SIG-M5 treated with dmso at 0.1 percent for 504 hours (cell line): ENCODE measurements around the gene PRRC1.

Experiments used
- DNase-seq: peaks from one replicate; lab custom pipeline; 2025; ENCODE audit not compliant: unreplicated experiment; lab: John Stamatoyannopoulos, UW

PRRC1 gene

DNA sequence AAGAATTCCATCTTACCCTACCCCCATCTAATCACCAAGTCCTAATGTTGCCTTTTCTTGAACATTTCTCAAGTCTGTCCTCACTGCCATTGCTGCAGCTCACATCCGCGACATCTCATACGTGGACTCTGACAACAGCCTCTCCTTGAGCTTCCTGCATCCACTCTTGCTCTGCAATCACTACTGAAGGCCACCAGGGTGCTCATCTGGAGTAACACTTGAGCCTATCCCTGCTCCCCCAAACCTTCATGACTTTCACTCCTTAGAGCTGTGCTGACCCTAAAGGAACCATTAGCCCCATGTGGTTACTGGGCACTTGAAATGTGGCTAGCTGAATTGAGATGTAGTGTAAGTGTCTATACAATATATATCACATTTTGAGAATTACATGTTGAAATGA, 85.0 kb downstream of the PRRC1 start:
- DNase-seq: no peak

DNA sequence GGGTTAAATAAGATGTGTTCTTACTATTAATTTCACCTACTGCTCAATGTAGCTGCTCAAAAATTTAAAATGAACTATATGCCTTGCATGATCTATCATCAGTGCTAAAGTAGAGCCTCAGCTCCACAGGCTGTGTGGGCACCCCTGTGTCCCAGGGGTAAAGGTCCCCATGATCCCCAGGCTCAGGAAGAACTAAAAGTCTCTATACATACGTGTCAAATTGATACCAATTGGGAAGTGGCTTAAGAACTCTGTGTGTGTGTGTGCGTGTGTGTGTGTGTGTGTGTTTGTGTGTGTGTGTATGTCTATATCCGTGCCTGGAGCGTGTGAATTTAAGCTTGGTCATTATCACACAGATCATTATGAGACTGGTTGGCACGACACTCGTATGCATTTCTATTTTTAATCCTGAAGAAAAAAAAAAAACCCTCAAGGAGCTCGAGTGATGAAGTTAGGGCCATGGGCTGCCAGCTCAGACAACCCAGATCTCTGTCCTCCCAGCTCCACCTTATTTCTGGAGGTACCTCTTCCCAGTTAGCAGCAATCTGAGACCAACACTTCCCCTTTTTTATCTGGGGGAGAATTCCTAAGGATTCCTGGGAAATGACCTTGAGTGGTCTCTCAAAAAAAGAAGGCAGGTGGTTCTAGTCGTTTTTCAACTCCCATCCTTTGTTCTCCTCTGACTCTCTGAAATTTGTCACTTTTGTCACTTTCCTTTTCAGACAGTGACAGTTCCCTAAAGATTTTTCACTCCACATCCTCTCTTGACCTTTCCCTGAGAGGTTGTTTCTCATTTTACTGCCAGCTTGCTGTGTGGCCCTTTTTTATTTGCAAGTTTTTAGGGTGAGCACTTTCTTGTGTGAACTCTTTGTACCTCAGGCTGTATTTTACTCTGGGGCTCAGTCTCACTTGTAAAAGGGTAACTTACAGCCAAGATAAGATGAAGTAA, 85.7 kb downstream of the PRRC1 start:
- DNase-seq: no peak
